ENCODE results near the gene PPP2R5B.

DNA sequence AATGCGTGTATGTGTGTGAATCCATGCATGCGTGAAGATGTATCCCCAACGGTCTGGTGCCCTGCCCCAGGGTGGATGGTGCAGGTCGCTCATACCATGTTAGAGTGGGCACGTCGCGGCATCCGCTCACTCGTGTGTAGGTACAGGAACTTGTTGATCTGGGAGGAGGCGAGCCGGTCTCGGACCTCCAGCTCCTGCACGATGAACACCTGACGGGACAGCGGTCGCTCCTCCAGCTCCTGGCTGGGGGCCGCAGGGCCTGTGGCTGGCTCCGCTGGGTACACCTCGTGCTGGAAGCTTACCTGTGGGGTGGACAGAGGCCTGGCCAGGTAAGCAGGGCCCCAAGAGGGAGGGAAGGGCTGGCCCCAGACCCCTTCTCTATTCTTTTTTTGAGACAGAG, 25.9 kb upstream of the PPP2R5B start:
- TF ChIP-seq GATAD2A (IDR thresholded peaks at IDR 0.05): no peak
- TF ChIP-seq, protein P1, sequence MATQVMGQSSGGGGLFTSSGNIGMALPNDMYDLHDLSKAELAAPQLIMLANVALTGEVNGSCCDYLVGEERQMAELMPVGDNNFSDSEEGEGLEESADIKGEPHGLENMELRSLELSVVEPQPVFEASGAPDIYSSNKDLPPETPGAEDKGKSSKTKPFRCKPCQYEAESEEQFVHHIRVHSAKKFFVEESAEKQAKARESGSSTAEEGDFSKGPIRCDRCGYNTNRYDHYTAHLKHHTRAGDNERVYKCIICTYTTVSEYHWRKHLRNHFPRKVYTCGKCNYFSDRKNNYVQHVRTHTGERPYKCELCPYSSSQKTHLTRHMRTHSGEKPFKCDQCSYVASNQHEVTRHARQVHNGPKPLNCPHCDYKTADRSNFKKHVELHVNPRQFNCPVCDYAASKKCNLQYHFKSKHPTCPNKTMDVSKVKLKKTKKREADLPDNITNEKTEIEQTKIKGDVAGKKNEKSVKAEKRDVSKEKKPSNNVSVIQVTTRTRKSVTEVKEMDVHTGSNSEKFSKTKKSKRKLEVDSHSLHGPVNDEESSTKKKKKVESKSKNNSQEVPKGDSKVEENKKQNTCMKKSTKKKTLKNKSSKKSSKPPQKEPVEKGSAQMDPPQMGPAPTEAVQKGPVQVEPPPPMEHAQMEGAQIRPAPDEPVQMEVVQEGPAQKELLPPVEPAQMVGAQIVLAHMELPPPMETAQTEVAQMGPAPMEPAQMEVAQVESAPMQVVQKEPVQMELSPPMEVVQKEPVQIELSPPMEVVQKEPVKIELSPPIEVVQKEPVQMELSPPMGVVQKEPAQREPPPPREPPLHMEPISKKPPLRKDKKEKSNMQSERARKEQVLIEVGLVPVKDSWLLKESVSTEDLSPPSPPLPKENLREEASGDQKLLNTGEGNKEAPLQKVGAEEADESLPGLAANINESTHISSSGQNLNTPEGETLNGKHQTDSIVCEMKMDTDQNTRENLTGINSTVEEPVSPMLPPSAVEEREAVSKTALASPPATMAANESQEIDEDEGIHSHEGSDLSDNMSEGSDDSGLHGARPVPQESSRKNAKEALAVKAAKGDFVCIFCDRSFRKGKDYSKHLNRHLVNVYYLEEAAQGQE (IDR thresholded peaks at IDR 0.05; ENCODE audit: borderline replicate concordance): no peak
- TF ChIP-seq, protein P1 (CRISPR knock-in tag; IDR thresholded peaks at IDR 0.05; ENCODE audit: low read depth): no peak
- no peak for TF ChIP-seq YBX1 (IDR thresholded peaks at IDR 0.05)
- no peak for TF ChIP-seq HNRNPLL (IDR thresholded peaks at IDR 0.05; ENCODE audit: low read depth, low read length, poor library complexity, severe bottlenecking)
- TF ChIP-seq ATF7 (IDR thresholded peaks at IDR 0.05): no peak
- no peak for TF ChIP-seq POLR2A (conservative IDR thresholded peaks at IDR 0.05)
